NCI-H82 (cell line): ENCODE data around the gene GRHL3.
A peak's percentile ranks its signal among the peaks of the same experiment; 100 is the strongest.

Experiments used
- DNase-seq: peaks from one replicate; lab custom pipeline; 2025; lab: John Stamatoyannopoulos, UW

Gene GRHL3

DNA sequence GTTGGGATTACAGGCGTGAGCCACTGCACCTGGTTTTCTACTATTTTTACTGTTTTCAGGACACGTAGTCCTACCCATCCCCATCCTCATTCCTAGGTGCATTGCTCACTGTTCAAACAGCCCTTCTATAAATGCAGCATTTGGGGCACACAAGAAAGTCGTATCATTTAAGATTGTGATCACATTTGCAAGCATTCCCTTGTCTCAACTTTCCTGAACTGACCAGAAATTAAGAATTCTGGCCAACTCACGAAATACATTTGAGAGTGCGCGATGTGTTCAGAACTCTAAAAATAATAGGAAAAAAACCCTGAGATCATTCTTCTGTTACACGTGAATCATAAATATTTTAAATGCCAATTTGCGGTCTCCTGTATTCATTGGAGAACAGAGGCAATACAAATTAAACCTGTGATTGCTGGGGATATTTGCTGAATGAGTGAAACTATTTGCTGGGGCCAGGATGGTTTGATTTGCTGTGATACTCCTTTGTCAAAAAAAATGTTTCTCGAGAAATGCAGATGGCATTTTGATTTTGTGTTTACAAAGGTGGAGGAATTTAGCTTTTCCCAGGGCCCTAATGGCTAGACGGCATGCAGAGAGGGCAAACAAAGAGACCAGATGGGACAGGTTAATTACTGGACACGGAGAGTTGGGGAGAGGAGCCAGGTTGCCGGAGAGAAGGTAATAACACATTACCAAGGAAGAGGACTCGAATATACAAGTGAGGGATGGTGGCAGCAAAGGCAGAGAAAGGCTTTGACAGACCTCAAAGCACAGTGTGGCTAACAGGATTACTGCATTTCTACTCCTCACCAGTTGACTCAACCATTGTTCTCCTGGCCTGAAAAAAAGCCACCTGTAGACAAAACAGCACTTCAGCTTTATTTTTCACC lies 56.0 kb downstream of the GRHL3 start:
- peak; percentile 86 for DNase-seq

DNA sequence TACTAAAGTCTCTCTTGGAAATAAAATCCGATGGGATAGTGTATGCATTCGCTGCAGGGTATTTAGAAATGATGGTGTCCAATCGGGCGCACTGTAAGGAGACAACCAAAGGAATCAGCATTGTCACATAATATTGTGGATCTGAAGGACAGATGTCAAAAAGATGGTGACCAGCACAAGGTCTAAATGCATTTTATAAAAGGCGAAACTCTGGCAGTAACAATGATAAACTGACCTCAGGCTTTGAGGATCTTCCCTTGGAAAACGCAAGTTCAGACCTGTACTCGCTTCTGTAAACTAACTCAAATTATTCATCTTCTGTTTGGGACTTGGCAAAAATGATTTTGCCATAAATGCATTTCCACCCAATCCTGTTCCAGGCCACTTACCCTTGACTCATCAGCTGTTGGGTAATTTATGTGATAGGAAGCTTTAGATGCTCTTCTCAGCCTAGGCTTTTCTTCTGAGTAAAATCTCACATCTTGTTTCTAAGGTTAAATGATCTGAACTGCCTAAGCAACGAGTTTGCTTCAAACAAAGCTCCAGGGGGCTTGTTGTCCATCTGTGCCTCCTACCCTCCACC lies 60.7 kb downstream of the GRHL3 start:
- DNase-seq: no peak

DNA sequence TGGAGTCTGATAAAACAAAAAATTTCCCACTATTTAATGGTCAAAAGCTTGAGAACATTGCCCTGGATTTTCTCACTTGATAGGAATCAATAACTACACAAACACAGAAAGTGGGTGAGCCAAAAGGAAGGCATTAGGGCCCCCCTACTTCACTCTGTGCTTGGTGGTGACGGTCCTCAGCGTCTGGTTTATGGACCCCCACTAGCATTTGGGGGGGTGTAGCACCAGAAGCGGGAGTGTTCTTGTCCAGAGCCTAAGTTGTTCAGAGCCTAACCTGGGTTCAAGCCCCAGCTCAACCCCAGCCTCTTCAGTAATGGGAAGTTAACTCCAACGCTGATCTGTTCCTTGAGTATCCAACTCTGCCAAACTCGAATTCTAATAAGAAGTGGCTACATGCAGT lies 61.4 kb downstream of the GRHL3 start:
- DNase-seq: no peak

DNA sequence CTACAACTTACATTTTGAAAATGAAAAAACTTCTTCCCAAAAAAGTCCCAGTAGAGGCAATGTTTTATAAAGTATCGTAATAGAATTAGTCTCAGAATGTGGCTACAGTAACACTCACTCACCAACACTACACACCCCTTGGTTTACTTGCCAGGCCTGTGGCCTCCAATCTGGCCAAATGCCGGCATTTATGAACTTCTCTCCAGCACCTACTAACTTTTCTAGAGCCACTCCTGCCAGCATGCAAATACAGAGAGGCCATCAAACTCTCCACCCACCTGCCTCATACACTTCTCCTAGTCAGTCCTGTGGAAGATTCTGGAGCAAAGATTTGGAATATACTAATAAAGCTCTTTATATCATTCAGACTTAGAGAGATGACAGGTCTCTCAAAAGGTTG lies 62.1 kb downstream of the GRHL3 start:
- no peak for DNase-seq

DNA sequence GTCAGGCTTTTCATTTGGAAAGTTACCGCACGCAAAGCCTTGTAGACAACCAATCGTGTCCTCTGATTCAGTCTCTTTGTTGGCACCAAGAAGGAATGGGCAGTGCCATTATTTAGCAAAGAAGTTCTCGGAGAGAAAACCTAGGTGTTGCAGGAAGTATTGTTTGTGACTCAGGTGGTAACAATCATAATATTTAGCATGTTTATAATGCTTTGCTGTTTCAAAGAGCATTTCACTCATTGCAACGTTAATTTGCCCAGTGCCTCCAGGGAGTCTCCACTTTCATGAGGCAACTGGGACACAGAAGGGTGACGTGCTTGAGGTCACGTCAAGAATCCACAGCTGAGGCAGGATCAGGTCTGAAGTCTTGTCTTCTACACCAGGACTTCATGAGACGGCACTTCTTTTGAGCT lies 63.0 kb downstream of the GRHL3 start:
- DNase-seq: no peak

DNA sequence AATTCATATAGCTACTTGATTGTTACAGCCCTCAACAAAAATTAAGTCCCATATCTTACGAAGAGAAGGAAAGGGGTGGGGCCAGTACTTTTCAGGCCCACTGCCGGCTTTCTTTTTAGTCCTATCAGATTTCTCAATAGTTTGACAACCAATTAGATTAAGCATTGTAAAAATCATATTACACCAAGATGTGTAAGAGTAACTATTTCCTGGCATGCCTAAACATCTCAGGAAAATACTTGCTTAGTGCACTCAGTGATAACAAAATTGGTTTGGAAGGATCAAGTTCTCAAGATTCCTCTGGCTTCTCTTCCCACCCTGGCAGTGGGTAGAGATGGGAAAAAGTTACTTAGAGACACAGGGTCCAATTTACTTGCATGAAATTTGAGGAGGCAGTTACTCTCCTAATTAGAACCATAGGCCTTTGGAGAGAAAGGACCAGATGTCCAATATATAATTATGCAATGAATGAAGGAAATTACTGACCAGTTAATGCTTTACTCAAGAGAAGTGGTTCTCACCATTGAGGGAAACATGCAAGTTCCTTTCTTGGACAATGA lies 64.3 kb downstream of the GRHL3 start:
- peak; percentile 52 for DNase-seq

DNA sequence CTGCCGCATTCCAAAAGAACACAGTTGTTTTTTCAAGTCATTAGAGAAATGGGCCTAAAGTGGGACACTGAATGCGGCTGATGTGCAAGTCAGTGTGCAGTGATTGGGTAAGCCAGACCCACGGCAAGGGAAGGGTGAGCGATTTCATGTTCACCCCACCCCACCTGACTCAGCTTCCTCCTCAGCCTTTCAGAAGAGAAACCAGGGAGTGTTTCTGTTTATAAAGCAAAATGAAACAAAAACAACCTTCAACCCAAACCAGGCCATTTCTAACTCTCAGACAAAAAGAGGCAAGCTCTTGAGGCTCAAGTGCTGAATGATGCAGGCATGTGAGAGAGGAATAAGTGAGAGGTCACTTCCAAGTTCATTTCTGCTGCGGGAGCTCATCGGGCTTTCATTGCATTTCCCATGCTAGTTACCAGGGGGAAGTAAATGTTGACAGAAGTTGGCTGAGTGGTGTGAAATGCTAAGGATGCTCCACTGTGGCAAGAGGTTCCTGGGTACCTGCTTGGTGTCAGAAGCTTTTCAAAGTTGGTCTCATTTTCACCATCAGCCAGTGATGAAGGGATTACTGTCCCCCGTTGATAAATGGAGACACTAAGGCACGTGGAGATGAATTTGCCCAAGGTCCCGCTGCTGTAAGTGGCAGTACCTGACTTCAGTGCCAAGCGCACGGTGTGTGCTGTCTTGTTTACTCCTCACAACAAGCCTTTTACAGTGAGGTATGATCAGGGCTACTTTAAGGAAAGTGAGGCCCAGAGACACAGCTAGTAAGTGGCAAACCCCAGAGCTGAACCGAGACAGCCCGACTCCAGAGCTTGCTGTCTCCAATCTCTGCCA lies 65.3 kb downstream of the GRHL3 start:
- DNase-seq: no peak

DNA sequence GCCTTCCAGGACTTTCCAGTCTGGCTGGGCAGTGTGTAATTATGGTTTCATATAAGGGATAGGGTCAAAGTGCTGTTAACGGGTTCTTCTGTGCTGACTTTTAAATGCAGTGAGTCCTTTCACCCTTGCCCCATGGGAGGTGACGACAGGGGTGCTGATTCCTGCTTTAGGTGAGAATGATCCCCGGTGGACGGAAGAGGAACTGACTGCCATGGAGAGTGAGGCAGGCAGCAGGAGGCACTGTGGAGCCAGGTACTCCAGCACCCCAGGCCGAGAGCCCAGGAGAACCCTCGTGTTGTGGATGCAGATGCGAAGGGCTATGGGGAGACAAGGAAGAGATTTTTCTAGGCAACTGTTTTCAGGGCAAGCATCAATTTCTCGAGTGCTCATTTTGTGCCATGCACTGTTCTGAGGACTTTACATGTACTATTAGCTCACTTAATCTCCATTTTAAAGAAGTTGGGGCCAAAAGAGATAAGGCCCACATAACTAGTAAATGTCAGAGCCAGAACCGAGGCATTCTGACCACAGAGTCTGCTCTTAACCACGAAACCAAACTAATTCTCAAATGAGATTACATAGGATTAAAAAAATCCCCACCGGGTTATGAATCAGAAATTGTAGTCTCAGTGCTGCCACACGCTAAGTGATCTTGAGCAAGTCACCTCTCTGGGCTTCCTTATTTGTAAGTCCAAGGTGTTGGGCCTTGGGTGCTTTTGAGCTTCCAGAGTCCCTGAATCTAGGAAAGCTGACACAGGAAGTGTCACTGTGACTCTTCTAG lies 66.2 kb downstream of the GRHL3 start:
- DNase-seq: peak; percentile 78

DNA sequence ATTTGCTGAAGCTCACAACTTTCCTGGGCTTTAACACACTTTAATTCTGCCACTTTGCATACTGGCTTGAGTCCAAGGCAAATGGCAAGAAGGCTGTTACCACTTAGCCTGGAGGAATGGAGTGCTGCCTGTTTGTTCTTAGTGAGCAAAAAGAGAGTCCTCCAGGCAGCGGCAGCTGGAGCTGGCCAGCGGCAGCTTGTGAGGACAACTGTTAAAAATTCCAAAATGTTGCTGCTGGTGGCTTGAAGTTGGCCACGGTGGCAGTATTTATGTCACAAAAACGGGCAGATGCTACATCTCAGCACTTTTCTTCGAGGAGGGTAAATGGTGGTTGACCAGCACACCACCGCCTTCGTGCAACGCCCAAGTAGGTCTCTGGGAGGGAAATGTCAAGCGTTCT lies 67.1 kb downstream of the GRHL3 start:
- DNase-seq: peak; percentile 50

DNA sequence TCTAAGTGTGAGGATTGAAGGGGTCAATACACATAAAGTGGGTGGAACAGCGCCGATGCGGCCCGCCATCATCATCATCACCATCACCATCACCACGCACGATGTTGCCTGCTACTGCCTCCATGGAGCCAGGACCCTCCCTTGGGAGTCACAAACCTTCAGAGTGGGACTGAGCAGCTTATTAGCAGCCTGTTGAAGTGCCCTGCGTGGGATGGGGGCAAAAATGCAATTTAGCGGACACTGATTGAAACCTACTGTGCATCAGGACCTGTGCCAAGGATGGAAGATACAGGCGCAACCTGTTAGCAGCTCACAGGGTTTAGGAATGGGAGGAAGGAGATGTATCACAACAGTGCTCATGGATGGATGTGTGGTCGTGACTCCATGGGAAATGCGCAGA lies 67.8 kb downstream of the GRHL3 start:
- DNase-seq: no peak

DNA sequence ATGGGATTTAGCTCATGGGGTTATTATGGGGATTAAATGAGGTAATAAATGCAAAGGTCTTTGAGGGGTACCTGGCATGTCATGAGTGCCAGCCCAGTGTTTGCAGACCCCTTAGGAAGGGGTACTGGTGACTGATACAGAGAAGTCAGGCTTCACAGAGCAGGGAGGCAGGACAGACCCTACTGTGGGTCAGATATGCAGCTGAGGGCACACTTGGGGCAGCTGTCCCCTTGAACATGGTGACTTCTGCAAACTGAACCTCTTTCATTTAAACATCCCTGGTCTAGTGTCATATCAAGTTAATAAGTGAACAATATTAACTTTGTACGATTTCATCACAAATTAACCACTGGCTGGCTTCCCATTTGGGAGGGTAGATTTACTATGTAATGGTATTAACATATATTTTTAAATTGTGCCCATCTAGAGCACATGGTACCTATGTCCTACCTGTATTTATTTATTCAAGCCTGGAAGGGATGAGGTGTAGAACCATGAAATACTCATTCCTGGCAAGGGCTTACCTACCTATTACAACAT lies 68.5 kb downstream of the GRHL3 start:
- DNase-seq: no peak

DNA sequence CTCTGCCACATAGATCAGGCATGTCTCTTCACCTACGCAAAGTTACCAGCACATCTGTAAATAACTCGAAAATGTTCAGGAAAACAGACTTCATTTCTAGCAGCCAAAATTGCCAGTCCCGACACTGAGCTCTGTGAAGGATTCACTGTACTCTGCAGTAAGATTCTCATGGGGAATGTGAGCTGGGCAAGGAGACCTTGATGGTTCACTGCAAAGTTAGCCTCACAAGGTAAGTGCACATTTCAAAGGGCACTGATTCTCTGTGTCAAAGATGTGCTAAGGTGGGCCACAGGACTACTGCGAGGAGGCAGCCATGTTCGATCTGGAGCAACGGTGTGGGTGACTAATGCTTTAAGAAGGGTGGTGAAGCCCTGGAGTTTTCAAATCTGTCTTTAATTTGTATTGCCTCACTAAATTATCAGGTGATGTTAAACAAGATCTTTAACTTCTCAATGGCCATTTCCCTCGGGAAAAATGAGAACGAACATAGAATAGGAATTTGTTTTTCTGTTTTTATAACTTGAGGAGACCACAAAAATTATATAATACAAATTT lies 69.3 kb downstream of the GRHL3 start:
- no peak for DNase-seq

DNA sequence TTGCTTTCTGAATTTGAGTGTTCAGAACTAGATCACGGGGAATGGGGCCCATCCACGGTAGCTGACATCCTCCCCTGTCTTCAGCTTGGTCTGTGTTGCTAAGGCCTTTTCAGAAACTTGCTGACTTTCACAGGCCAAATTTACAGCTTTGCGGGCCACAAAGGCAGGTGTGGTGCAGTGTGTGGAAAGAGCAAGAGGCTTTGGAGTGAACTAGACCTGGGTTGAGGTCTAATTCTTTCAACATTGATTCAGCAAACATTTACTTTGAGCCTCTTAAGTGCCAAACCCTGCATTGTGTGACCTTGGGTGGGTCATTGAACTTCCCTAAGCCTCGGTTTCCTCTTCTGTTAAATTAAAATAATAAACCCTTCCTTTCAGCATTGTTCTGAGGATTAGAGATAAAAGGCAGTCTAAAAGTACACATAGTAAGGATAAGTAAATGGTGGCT lies 70.1 kb downstream of the GRHL3 start:
- no peak for DNase-seq

DNA sequence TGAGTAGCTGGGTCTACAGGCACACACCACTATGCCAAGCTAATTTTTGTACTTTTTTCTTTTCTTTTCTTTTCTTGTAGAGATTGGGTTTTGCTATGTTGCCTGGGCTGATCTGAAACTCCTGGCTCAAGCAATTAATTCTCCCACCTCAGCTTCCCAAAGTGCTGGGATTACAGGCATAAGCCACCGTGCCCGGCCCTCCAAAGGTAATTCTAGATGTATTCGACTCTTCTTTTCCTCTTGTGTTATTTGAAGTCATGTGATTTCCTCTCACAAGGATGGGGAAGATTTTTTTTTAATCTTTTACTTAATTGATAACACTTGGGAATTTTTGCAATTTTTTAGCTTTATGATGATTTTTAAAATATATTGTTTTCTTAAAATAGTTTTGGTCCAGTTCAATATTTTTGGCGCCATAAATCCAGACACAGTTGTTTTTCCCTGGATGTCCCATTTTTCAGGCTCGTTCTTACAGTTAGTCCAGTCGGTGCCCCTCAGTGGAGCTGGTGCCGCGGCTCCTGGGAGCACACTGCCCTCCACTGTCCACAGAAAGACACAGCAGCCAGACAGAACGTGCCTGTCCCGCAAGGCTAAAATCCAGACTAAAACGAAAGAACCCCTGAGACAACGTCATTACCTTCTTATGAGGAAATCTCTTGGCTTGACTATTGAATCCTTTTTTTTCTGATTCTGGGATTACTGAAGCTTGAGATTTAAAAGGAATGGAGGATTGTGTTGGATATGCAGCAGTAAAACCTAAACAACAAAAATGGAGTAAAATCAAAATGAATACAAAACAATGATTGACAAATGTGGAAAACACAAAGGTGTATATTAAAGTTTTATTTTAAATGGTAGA lies 72.0 kb downstream of the GRHL3 start:
- DNase-seq: peak; percentile 88

DNA sequence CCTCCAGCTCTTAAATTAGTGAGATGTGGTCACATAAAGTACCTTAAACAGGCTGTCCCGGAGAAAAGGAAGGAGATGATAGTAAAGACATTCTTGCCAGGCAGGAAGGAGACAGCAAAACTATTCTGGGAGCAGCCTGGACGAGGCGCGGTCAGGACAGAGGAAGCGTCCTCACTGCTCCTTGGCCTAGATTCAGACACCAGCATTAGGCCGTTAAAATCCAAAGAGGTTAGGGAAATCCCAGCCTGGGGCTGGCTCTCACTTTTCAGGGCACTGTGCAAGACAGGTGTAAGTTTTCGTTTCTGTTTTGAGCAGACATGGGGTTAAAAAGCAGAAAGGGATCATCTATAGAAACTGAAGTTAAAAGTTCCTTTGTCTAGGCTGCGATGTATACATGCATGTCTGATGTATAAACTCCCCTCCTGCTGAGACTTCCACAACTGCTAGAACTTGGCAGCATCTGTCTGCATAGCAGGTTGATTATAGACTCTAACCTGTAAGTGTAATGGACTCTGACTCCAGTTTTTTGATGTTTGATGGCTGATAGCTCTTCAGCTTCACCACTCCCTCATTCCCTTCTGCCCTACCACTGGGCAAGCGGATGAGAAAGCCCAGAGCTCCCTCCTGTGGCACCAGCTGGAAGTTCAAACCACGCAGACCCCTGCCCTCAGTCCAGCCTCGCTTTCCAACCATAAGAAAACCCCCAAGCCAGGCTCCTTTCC lies 72.9 kb downstream of the GRHL3 start:
- peak; percentile 93 for DNase-seq

DNA sequence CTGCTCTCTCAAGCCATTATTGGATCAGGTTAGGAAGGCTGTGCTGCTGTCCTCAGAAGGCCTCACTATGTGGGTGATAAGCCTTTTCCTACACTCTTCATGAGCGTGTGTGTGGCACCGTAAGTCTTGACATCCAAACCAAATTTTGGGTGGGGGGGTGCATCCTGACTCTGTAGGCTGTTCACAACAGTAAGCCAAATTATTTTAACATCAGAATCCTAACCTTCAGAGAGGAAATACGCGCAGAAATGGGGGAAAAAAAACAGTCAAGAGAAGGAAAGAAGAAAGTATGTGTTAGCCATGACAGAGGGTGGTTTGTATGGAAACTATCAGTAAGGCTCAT lies 73.4 kb downstream of the GRHL3 start:
- no peak for DNase-seq

DNA sequence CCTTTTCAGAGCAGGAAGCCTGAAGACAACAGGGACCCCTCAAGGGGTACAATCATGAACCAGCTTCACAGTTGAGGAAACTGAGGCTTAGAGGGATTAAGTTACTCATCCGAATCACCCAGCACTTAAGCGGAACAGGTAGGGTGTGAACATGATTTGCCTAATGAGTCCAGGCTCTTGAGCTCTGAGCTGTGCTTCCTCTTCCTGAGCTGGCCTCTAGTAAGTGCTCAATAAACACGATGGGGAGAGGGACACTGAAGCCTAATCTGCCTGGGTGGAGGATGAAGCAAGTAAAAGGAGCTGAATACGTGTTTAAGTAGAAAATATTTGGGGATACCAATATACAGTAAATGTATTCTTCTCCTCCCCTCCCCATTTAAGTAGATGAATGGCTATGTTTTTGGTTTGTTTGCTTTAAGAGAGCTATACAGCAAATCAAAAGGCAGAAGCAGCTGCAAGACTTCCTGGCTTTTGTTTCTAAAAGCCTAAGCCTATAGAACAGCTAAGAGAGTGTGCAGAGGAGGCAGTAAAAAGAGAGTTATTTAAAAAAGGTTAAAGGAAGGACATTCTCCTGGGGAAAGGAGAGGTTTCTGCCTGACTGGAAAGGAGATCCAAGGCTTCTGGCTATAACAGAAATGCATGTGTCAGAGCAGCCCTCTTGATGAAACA lies 74.0 kb downstream of the GRHL3 start:
- DNase-seq: peak; percentile 32

DNA sequence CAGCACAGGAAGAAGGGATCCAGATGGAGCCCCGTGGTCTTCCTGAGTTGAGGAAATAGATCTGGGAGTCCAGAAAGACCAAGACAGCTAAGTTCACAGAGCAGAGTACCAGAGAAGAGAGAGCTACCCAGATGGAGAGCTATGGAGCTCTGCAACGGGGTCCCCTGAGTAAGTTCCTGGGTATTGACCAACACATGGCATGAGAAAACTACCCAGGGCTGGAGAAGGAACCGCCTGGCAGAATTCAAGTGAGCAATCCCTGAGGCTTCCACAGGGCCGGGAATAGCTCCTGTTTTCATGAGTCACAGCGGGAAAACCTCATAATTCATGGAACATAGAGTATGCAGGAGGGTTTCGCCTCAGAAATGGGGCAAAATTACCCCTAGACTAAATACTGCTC lies 74.7 kb downstream of the GRHL3 start:
- no peak for DNase-seq

DNA sequence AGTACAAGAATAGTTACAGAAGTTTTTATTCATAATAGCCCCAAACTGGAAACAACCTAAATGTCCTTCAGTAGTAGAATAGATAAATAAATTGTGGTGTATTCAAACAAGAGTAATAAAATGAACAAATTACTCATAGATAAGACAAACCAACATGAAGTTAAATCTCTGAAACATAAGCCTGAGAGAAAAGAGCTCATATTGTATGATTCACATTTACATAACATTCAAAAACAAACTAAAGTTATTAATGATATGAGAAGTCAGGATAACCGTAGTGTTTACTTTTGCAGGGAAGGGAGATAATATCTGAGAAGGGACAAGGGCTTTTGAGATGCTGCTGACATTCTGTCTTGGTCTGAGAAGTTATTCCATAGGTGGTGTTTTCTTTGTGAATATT lies 80.9 kb downstream of the GRHL3 start:
- no peak for DNase-seq
